Peyer's patch (tissue), 4 donors: ENCODE data around the gene SLC35E1.

Source experiments
- POLR2A ChIP-seq, 2 donors: fragments of 450-650 bp; IDR thresholded peaks; one replicate each; pipeline ENCODE4 v1.5.1; 2017; ENCODE audit warnings: antibody characterized with exemption in 2 of 2, mild to moderate bottlenecking in 2 of 2, moderate library complexity in 2 of 2
- TF ChIP-seq, protein P1 (sequence below), 6 experiments: fragments of 450-650 bp in 4 of 6; fragments of 200-600 bp in 2 of 6; sonication (generic) in 1 of 6; IDR thresholded peaks; one replicate each; pipeline ENCODE4 v1.5.1; 2017 to 2019; ENCODE audit warnings: antibody characterized with exemption in 6 of 6, mild to moderate bottlenecking in 3 of 6, moderate library complexity in 1 of 6

DNA sequence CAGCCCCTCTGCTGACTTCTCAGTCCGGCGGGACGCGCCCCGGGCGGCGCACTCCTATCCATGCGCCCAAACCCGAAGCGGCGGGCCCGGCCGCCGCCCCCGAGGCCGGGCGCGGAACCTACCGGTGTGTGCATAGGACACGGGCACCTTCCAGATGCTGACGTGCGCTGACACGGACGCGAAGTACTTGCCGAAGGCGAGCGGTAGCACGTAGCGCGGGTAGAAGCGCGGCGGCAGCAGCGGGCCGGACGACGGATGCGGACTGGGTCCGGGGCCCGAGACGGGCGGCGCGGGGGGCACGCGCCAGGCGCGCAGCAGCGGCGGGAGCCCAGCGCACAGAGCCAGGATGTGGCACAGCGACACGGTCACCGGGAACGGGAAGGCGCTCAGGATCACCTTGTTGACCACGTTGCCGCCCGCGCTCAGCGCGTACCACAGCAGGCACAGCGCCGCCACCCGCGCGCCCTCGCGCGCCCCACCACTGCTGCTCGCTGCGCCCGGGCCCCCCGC lies 338 bp downstream of the SLC35E1 start:
- TF ChIP-seq, protein P1, sequence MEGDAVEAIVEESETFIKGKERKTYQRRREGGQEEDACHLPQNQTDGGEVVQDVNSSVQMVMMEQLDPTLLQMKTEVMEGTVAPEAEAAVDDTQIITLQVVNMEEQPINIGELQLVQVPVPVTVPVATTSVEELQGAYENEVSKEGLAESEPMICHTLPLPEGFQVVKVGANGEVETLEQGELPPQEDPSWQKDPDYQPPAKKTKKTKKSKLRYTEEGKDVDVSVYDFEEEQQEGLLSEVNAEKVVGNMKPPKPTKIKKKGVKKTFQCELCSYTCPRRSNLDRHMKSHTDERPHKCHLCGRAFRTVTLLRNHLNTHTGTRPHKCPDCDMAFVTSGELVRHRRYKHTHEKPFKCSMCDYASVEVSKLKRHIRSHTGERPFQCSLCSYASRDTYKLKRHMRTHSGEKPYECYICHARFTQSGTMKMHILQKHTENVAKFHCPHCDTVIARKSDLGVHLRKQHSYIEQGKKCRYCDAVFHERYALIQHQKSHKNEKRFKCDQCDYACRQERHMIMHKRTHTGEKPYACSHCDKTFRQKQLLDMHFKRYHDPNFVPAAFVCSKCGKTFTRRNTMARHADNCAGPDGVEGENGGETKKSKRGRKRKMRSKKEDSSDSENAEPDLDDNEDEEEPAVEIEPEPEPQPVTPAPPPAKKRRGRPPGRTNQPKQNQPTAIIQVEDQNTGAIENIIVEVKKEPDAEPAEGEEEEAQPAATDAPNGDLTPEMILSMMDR (IDR thresholded peaks at IDR 0.05): no peak
- no peak for TF ChIP-seq POLR2A (IDR thresholded peaks at IDR 0.05)
